Muscle of back (tissue), 11 donors: ENCODE measurements around the gene KDM2B. TPM values are rescaled to one million over a fixed set of nuclear protein-coding genes. Genes with fewer than 3 reads are reported as not detected.
A peak's percentile ranks its signal among the peaks of the same experiment; 100 is the strongest.
"Not testable (repeated sequence)": the region's sequence is repeated elsewhere in the genome, so short reads cannot be mapped to it uniquely, and the experiment has no call there.

Experiments
- DNase-seq, 3 donors: peaks; one replicate each; pipeline versions ENCODE4 v3.0.0 to v3.0.0-alpha.2; 2013
- polyA plus RNA-seq, 10 donors: library from polyadenylated mRNA; unstranded; fragments of 120-200 nt; gene quantifications; one replicate each; pipeline ENCODE4 v1.2.1, GENCODE V29; 2013; ENCODE audit not compliant: insufficient read length in 10 of 10

Gene KDM2B
- polyA plus RNA-seq, 10 donors = 18.1 to 28.4 (median 24.4) TPM

DNA sequence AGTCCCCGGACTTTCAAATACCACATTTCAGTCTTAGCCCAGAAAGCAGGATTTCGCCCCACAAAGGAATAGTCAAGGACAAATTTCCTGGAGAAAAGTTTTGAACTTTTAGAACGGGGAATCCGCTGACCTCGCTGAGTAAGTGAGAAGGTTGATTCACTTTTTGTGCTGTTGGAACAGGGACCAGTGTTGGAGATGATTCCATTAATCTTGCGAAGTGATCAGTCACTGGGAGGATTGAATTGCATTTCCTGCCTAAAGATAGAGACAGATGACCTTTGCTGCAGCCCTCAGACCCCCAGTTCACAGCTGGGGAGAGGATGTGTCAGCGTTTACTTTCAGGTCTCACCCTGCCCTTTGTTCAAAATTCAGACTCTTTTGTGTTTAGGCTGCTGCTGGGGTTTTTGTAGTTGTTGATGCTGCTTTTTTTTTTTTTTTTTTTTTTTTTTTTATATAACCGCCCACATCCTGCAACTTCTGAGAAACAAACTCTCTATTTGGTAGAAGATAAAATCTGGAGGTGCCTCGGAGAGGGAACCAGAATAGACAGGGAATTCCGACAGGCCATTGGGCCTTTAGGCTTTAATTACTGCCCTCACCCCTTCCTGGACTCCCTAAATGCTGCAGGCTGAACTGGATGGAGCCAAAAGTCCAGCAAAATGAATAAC is 9.8 kb upstream of the KDM2B start:
- DNase-seq = no peak

- not testable (repeated sequence) for DNase-seq
Observed at GRCh38 chr12:121584885-121585284, 4.1 kb upstream of the KDM2B start.

DNA sequence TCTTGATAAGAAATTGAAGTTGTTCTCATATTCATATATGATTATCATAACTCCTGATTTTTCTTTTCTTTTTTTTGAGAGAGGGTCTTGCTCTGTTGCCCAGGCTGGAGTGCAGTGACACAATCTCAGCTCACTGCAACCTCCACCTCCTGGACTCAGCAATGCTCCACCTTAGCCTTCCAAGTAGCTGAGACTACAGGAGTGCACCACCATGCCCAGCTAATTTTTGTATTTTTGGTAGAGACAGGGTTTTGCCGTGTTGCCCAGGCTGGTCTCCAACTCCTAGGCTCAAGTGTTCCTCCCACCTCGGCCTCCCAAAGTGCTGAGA is 2.5 kb upstream of the KDM2B start:
- not testable (repeated sequence) for DNase-seq

GRCh38 chr12:121582583-121583333 is 1.9 kb upstream of the KDM2B start:
- peak in 1 of 3 donors; percentile 20 for DNase-seq

- peak in 2 of 3 donors; percentile 25 to 62 for DNase-seq
Observed at GRCh38 chr12:121581686-121582429, 1.0 kb upstream of the KDM2B start.

DNA sequence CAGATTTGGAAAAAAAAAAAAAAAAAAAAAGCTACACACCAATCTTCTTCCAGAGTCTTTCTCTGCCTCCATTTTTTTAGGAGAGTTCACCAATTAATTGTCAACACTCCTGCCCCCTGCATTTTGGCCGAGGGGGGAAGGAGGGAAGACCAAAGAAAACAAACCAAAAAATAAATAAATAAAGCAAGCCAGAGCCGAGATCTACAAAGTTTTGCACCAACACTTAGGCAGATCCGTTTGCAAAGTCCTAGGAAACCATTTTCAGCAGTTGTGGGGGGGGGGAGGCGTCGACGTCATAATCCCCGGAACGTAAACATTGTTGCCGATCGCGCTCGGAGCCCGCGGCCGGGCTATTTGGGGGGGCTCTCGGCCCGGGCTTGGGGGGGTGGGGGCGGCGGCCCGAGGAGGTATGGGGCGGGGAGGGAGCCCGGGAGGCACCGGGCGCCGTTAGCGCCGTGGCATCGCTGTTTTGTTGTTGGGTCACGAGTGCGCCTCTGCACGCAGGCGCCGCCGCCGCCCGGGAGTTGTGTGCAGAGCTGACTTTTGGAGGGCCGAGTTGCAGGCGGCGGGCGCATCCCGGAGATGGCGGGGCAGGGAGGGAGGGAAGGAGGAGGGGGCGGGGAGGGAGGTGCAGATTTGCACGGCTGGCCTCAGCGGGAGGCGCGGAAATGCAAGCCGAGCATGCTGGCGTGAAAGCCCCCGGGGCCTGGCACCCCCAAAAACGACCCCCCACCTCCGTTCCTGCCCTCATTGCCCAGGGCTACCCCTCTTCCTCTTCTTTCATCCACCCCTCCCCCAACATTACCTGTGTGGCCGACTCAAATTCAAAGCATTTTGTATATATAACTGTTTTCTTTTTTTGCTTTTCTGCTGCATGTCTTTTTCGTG is 598 bp downstream of the KDM2B start:
- DNase-seq = peak; percentile 73 to 89 (median 81)

GRCh38 chr12:121579190-121579791 is 1.5 kb downstream of the KDM2B start:
- DNase-seq = peak in 2 of 3 donors; percentile 17 to 70

- DNase-seq = peak in 2 of 3 donors; percentile 38 to 77
Observed at GRCh38 chr12:121578230-121579189, 2.3 kb downstream of the KDM2B start.

GRCh38 chr12:121577443-121578180 is 3.2 kb downstream of the KDM2B start:
- DNase-seq = peak in 1 of 3 donors; percentile 19

- DNase-seq = peak in 2 of 3 donors; percentile 73 to 94
Observed at GRCh38 chr12:121576851-121577391, 3.9 kb downstream of the KDM2B start.

DNA sequence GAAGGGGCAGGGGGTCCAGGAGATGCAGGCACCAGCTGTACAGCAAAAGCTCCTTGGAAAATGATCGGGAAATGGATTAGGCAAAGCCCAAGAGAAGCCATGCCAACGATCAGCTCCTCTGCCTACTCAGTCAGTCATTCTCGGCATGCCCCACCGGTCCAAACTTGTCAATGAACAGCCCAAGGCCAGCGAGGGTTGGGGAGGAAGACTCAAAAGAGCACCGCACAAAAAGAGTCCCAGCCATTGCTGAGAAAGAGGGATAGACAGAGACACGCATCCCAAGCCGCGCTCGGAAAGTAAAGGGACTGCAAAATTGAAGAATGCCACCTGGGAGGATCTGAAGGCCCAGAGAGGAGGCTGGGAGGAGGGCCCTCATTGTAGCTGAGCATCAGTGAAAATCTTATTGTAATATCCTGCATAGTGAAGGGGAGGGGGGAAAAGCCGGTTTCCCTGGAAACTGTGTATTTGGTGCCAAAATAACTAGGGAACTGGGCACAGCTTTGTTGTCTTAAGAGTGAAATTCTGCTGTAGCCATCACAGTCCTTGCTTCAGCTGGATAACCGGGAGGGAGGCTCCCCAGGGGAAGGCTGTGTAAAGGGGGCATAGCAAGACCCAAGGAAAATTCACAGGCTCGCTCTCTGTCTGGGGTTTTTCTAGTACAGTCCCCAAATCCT is 4.7 kb downstream of the KDM2B start:
- DNase-seq = peak in 1 of 3 donors; percentile 50

- DNase-seq = no peak
Observed at GRCh38 chr12:121575051-121575450, 5.8 kb downstream of the KDM2B start.

DNA sequence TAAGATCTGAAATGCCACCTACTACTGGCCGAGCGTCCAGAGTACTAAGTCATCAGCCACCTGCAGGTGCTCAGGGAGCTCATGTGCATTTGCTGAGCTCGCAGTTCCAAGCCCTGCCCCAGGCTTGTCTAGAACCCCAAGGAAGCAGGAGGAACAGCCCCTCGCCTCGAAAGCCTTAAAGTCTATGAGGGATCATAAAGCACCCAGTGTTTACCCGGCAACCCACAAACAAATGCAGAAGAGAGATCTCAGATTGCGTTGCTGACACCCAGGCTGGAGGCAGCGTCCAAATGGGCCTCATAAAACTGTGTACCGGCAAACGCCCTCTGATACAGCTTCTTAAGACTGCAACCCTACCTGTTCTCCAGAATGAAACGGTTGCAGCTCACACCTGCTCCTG is 6.8 kb downstream of the KDM2B start:
- no peak for DNase-seq

DNA sequence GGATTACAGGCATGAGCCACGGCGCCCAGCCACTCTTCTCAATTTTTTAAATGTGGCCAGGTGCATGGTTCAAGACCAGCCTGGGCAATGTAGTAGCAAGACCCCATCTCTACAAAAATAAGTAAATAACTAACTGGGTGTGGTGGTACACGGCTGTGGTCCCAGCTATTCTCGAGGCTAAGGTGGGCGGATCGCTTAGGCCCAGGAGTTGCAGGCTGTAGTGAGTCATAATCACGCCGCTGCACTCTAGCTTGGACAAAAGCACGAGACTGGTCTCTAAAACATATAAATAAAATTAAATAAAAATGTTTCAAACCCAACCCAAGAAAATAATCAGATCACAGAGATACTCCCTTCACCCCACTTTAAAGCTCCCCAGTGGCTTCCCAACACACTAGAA is 8.9 kb downstream of the KDM2B start:
- DNase-seq = no peak

DNA sequence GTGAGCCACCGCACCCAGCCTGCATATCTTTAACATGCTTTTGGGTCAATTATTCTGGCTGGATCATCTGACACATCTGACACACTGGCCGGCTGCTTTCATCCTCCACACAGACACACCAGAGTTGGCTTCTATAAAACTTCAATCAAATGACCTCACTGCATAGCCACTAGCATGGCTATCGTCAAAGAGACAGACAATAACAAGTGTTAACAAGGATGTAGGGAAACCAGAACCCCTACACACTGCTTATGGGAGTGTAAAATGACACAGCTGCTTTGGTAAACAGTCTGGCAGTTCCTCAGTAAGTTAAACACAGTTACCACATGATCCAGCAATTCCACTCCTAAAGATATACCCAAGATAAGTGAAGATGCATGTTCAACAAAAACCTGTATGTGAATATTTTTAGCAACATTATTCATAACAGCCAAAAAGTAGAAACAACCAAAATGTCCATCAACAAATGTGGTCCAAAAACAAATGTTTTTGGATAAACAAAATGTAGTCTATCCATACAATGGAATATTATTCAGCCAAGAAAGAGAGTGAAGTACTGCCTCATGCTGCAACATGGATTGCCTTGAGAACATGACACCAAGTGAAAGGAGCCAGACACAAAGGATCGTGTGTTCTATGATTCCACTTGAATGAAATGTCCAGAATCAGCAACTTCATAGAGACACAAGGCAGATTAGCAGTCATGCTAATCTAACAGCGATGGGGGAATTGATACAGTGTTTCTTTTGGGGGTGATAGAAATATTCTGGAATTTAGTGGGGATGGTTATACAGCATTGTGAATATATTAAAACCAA is 10.1 kb downstream of the KDM2B start:
- DNase-seq = peak in 2 of 3 donors; percentile 23 to 26

DNA sequence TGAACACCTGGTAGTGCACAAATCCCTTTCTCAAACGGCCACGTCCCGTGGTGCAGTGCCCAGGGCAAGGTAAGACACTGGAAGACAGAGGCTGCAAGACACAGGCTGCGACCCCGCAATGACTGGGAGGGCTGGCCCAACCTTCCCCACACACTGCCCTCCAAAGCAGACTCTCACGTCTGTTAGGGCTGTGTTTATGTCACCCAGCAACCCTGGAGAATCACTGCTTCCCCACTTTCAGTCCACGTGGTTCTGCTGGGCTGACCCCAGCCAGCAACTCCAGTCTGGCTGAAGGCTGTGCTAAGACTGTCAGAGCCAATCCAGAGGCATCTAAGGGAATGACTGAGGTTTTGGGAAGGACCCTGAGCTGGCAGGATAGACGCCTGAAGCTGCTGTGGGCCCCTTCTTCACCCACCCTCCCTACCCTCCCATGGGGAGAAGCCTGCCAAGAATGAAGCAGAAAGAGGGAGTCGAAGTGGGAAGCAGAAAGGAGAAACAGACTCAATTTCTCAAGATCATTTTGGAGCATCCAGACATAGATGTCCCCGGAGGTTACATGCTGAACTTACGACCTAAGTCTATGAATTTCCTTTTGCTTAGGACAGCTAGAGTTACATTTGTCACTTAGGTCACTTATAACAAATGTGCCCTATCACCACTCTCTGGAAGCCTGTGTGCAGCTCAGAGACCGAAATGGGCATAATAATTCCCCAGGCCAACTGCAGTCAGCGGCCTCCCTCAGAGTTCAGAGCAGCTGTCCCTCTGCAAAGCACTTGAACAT is 11.7 kb downstream of the KDM2B start:
- peak; percentile 77 to 91 (median 82) for DNase-seq

DNA sequence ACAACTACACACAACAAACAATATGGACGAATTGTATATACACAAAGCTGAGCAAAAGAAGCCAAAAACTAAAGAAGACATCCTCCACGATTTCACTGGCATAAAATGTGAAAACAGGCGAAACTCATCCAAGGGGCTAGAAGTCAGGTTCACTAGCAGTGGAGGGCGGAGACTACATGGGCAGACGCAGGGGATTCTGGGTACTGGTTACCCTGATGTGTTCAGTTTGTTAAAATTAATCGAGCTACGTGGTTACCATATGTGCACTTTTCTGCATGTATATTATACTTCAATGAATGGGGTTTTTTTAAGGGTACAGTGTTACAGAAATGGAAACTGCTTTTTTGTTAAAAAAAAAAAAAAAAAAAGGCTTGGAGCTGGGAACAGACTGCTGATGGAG is 12.3 kb downstream of the KDM2B start:
- DNase-seq = no peak
